ENCODE results near the gene MUC21.

MUC21 gene

GRCh38 chr6:30960907-30961673, 22.4 kb upstream of the MUC21 start:
- Histone ChIP-seq H3K36me3 (ENCODE audit: control insufficient read depth, insufficient read depth, low read length) (no peaks in the 10 kb centered on the region), H3K27me3 (replicated peaks; ENCODE audit: control insufficient read depth, insufficient read depth, low read length) (no peaks in the 10 kb centered on the region), H3K4me3 (replicated peaks; ENCODE audit: low read depth, low read length) (no peak overlapping the region)
- no peak for TF ChIP-seq CTCF (IDR thresholded peaks at IDR 0.05; ENCODE audit: insufficient read depth, low read length, poor library complexity, severe bottlenecking)
- no peak for DNase-seq (ENCODE audit: extremely low read depth, insufficient read length)

- Histone ChIP-seq H3K36me3 (ENCODE audit: control insufficient read depth, insufficient read depth, low read length) (no peaks in the 10 kb centered on the region), H3K27me3 (replicated peaks; ENCODE audit: control insufficient read depth, insufficient read depth, low read length) (no peaks in the 10 kb centered on the region), H3K4me3 (replicated peaks; ENCODE audit: low read depth, low read length) (no peak overlapping the region)
- no peak for DNase-seq (ENCODE audit: extremely low read depth, insufficient read length)
- TF ChIP-seq CTCF (IDR thresholded peaks at IDR 0.05; ENCODE audit: insufficient read depth, low read length, poor library complexity, severe bottlenecking), result no peak
Observed at GRCh38 chr6:30962716-30963115, 20.8 kb upstream of the MUC21 start.

DNA sequence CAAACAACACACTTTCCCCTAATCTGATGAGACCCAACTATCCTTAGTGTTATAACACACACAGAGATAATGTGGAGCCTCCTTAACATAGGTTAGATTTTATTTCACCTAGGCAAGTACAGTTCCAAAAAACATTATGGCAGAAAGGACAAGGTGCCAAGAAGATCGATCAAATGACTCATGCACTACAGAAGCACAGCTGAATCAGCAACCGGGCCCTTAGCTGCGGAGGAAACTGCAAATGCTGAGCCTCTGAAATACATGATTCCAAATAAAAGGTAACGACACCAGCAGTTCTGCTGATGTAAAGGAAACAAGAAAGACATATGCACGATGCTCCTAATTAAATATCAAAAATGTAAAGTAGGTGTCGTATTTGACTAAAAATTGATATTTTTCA, 19.9 kb upstream of the MUC21 start:
- Histone ChIP-seq H3K4me3 (replicated peaks; ENCODE audit: low read depth, low read length) (no peak overlapping the region), H3K36me3 (ENCODE audit: control insufficient read depth, insufficient read depth, low read length) (no peaks in the 10 kb centered on the region), H3K27me3 (replicated peaks; ENCODE audit: control insufficient read depth, insufficient read depth, low read length) (no peaks in the 10 kb centered on the region)
- DNase-seq (ENCODE audit: extremely low read depth, insufficient read length), result no peak
- TF ChIP-seq CTCF (IDR thresholded peaks at IDR 0.05; ENCODE audit: insufficient read depth, low read length, poor library complexity, severe bottlenecking), result no peak

- Histone ChIP-seq H3K36me3 (ENCODE audit: control insufficient read depth, insufficient read depth, low read length) (no peaks in the 10 kb centered on the region), H3K27me3 (replicated peaks; ENCODE audit: control insufficient read depth, insufficient read depth, low read length) (no peaks in the 10 kb centered on the region), H3K4me3 (replicated peaks; ENCODE audit: low read depth, low read length) (no peak overlapping the region)
- DNase-seq (ENCODE audit: extremely low read depth, insufficient read length), result no peak
- no peak for TF ChIP-seq CTCF (IDR thresholded peaks at IDR 0.05; ENCODE audit: insufficient read depth, low read length, poor library complexity, severe bottlenecking)
Observed at GRCh38 chr6:30964075-30964474, 19.4 kb upstream of the MUC21 start.

- DNase-seq (ENCODE audit: extremely low read depth, insufficient read length), result no peak
- Histone ChIP-seq H3K4me3 (replicated peaks; ENCODE audit: low read depth, low read length) (no peak overlapping the region), H3K36me3 (ENCODE audit: control insufficient read depth, insufficient read depth, low read length) (no peaks in the 10 kb centered on the region), H3K27me3 (replicated peaks; ENCODE audit: control insufficient read depth, insufficient read depth, low read length) (no peaks in the 10 kb centered on the region)
- no peak for TF ChIP-seq CTCF (IDR thresholded peaks at IDR 0.05; ENCODE audit: insufficient read depth, low read length, poor library complexity, severe bottlenecking)
Observed at GRCh38 chr6:30965140-30965601, 18.3 kb upstream of the MUC21 start.
